Neural cell (in vitro differentiated cells): Measurements from ENCODE around the gene FGF5.

Experiments
- EP300 ChIP-seq: fragments of 450-650 bp; conservative IDR thresholded peaks from 2 replicates; pipeline ENCODE4 v1.6.1; 2014; ENCODE audit warnings: antibody characterized with exemption, mild to moderate bottlenecking, moderate library complexity; ENCODE audit not compliant: poor library complexity, severe bottlenecking
- EZH2 ChIP-seq: fragments of 200-600, 300-800 bp; shearing (Covaris generic), sonication (generic); IDR thresholded peaks from 2 replicates; pipeline ENCODE4 v1.6.1; 2014; ENCODE audit warnings: antibody characterized with exemption, low read length, borderline replicate concordance, mild to moderate bottlenecking; ENCODE audit not compliant: insufficient read depth, poor library complexity, severe bottlenecking
- MXI1 ChIP-seq: fragments of 450-650 bp; conservative IDR thresholded peaks from 2 replicates; pipeline ENCODE4 v1.6.1; 2014; ENCODE audit warnings: antibody characterized with exemption, mild to moderate bottlenecking; ENCODE audit not compliant: poor library complexity, severe bottlenecking
- POLR2AphosphoS5 ChIP-seq: IDR thresholded peaks from 2 replicates; pipeline ENCODE4 v1.6.1; 2012
- RAD21 ChIP-seq: fragments of 450-650 bp; conservative IDR thresholded peaks from 2 replicates; pipeline ENCODE4 v1.6.1; 2014; ENCODE audit warnings: antibody characterized with exemption, mild to moderate bottlenecking, moderate library complexity
- TAF1 ChIP-seq: IDR thresholded peaks from 2 replicates; pipeline ENCODE4 v1.6.1; 2012; ENCODE audit warnings: low read depth
- TF ChIP-seq, protein P1 (sequence below): fragments of 450-650 bp; IDR thresholded peaks from 2 replicates; pipeline ENCODE4 v1.5.1; 2014; ENCODE audit warnings: antibody characterized with exemption, mild to moderate bottlenecking, moderate library complexity; ENCODE audit not compliant: poor library complexity, severe bottlenecking

DNA sequence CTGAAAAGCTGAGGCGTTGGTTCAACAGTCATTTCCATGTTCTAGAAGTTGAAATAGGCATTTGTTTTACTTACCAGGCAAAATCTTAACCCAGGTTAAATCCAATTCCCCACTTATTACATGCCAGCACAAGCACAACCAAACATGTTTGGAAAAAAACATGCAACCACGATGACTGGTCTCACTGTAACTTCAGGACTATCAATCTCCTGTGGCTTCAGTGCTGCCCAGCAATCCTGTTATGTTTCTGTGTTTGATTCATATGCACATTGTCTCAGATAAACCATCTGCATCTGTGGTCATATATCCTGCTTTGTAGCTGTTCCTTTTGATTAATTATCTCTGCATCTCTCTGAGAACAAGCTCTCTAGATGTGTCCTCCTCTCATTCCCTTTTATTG lies 40.9 kb upstream of the FGF5 start:
- TF ChIP-seq, protein P1, sequence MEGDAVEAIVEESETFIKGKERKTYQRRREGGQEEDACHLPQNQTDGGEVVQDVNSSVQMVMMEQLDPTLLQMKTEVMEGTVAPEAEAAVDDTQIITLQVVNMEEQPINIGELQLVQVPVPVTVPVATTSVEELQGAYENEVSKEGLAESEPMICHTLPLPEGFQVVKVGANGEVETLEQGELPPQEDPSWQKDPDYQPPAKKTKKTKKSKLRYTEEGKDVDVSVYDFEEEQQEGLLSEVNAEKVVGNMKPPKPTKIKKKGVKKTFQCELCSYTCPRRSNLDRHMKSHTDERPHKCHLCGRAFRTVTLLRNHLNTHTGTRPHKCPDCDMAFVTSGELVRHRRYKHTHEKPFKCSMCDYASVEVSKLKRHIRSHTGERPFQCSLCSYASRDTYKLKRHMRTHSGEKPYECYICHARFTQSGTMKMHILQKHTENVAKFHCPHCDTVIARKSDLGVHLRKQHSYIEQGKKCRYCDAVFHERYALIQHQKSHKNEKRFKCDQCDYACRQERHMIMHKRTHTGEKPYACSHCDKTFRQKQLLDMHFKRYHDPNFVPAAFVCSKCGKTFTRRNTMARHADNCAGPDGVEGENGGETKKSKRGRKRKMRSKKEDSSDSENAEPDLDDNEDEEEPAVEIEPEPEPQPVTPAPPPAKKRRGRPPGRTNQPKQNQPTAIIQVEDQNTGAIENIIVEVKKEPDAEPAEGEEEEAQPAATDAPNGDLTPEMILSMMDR, result no peak
- TF ChIP-seq POLR2AphosphoS5 (no peak), MXI1 (no peak), TAF1 (no peak), EZH2 (no peak), EP300 (no peak), RAD21 (no peak)
